GM04503 (cell line): ENCODE measurements around the gene ANKRD16.
"Not testable (repeated sequence)": the region's sequence is repeated elsewhere in the genome, so short reads cannot be mapped to it uniquely, and the experiment has no call there.

Experiments
- DNase-seq: peaks from one replicate; pipeline ENCODE4 v3.0.0-alpha.2; 2012; ENCODE audit warnings: low read depth

ANKRD16 gene

GRCh38 chr10:5903563-5903962 is 13.9 kb upstream of the ANKRD16 start:
- no peak for DNase-seq

GRCh38 chr10:5902511-5903274 is 13.0 kb upstream of the ANKRD16 start:
- no peak for DNase-seq

GRCh38 chr10:5900247-5900646 is 10.6 kb upstream of the ANKRD16 start:
- no peak for DNase-seq

GRCh38 chr10:5898163-5898562 is 8.5 kb upstream of the ANKRD16 start:
- no peak for DNase-seq

- no peak for DNase-seq
Measured at GRCh38 chr10:5897504-5897903, 7.8 kb upstream of the ANKRD16 start.

GRCh38 chr10:5897053-5897340 is 7.3 kb upstream of the ANKRD16 start:
- no peak for DNase-seq

- DNase-seq, result no peak
Measured at GRCh38 chr10:5896208-5897052, 6.7 kb upstream of the ANKRD16 start.

- no peak for DNase-seq
Measured at GRCh38 chr10:5895804-5896203, 6.1 kb upstream of the ANKRD16 start.

GRCh38 chr10:5895365-5895764 is 5.7 kb upstream of the ANKRD16 start:
- DNase-seq, result no peak

- no peak for DNase-seq
Measured at GRCh38 chr10:5894873-5895272, 5.2 kb upstream of the ANKRD16 start.

GRCh38 chr10:5894403-5894802 is 4.7 kb upstream of the ANKRD16 start:
- DNase-seq, result no peak

- no peak for DNase-seq
Measured at GRCh38 chr10:5893321-5893720, 3.6 kb upstream of the ANKRD16 start.

- no peak for DNase-seq
Measured at GRCh38 chr10:5892007-5892406, 2.3 kb upstream of the ANKRD16 start.

GRCh38 chr10:5891009-5891408 is 1.3 kb upstream of the ANKRD16 start:
- no peak for DNase-seq

GRCh38 chr10:5890452-5890915 is 791 bp upstream of the ANKRD16 start:
- no peak for DNase-seq

GRCh38 chr10:5888843-5889623 is 660 bp downstream of the ANKRD16 start:
- no peak for DNase-seq

- no peak for DNase-seq
Measured at GRCh38 chr10:5888351-5888750, 1.3 kb downstream of the ANKRD16 start.

GRCh38 chr10:5887641-5888040 is 2.1 kb downstream of the ANKRD16 start:
- no peak for DNase-seq

GRCh38 chr10:5887029-5887428 is 2.7 kb downstream of the ANKRD16 start:
- no peak for DNase-seq

- DNase-seq, result no peak
Measured at GRCh38 chr10:5885619-5886018, 4.1 kb downstream of the ANKRD16 start.

- no peak for DNase-seq
Measured at GRCh38 chr10:5882961-5883360, 6.7 kb downstream of the ANKRD16 start.

GRCh38 chr10:5877041-5877440 is 12.7 kb downstream of the ANKRD16 start:
- DNase-seq, result not testable (repeated sequence)
